Transverse colon (tissue), 4 donors: ENCODE results near the gene TRABD. TPM values are rescaled to one million over a fixed set of nuclear protein-coding genes. Genes with fewer than 3 reads are reported as not detected.
A peak's percentile ranks its signal among the peaks of the same experiment; 100 is the strongest.

Experiments
- DNase-seq: peaks from one replicate; pipeline ENCODE4 v3.0.0-alpha.2; 2019
- H3K27ac ChIP-seq, 4 donors: fragments of 200-600 bp; sonication (generic); 2 replicates each; pipeline ENCODE4 v1.5.1; 2016 to 2018; ENCODE audit warnings: inconsistent platforms in 4 of 4
- H3K27me3 ChIP-seq: fragments of 200-600 bp; sonication (generic); 2 replicates; pipeline ENCODE4 v1.5.1; 2017; ENCODE audit warnings: inconsistent platforms
- H3K36me3 ChIP-seq, 4 donors: fragments of 200-600 bp; sonication (generic); 2 replicates each; pipeline ENCODE4 v1.5.1; 2017 to 2019; ENCODE audit warnings: inconsistent platforms in 4 of 4
- H3K4me1 ChIP-seq, 4 donors: fragments of 200-600 bp; sonication (generic); 2 replicates each; pipeline ENCODE4 v1.5.1; 2017 to 2020; ENCODE audit warnings: inconsistent platforms in 4 of 4
- H3K4me3 ChIP-seq, 4 donors: fragments of 200-600 bp; sonication (generic); 1 replicate in 1 of 4; 2 replicates in 3 of 4; pipeline versions ENCODE4 v1.5.1 to v1.6.1; 2017 to 2019; ENCODE audit warnings: inconsistent platforms in 4 of 4
- H3K9me3 ChIP-seq, 2 donors: fragments of 200-600 bp; sonication (generic); 2 replicates each; pipeline ENCODE4 v1.5.1; 2017 to 2019; ENCODE audit warnings: inconsistent platforms in 2 of 2
- CTCF ChIP-seq, 5 experiments: fragments of 200-600 bp in 3 of 5; fragments of 450-650 bp in 2 of 5; sonication (generic) in 3 of 5; IDR thresholded peaks; 1 replicate in 2 of 5; 2 replicates in 3 of 5; pipeline ENCODE4 v1.5.1; 2016 to 2017; ENCODE audit warnings: antibody characterized with exemption in 5 of 5, inconsistent platforms in 3 of 5, mild to moderate bottlenecking in 2 of 5, moderate library complexity in 1 of 5
- EP300 ChIP-seq: sonication (generic); formaldehyde crosslinking; IDR thresholded peaks from one replicate; pipeline ENCODE4 v1.6.1; 2017; ENCODE audit warnings: antibody characterized with exemption, low read depth
- POLR2A ChIP-seq: fragments of 450-650 bp; IDR thresholded peaks from one replicate; pipeline ENCODE4 v1.6.1; 2016; ENCODE audit warnings: antibody characterized with exemption, mild to moderate bottlenecking, moderate library complexity
- POLR2AphosphoS5 ChIP-seq, 3 donors: sonication (generic); formaldehyde crosslinking; IDR thresholded peaks; one replicate each; pipeline ENCODE4 v1.6.1; 2016; ENCODE audit warnings: antibody characterized with exemption in 3 of 3
- WGBS, 2 donors: methylation state at CpG; one replicate each; pipeline ENCODE4 v1.1.5; 2018; ENCODE audit warnings: low coverage in 1 of 2; 5-methylcytosine and 5-hydroxymethylcytosine counted together
- in situ Hi-C, 4 donors: fragments of 200-750 bp; cut with MboI; loops; one replicate each; pipeline versions ENCODE4 v1.15.0 to v1.15.1; 2017; ENCODE audit warnings: low sequenced_read_pairs in 3 of 4, low pct_ligation_motif_present in 1 of 4, low pct_unique_long_range_greater_than_20kb in 1 of 4
- intact Hi-C: fragments of 100-400 bp; cut with DNase I; formaldehyde crosslinking; loops from one replicate; pipeline ENCODE4 v1.15.1; 2023; ENCODE audit warnings: low total_unique reads
- total RNA-seq, 4 donors: library from RNA; depleted of rRNA; stranded (reverse); fragments of >200 nt; gene quantifications; one replicate each; pipeline ENCODE4 v1.1.0, GENCODE V29; 2016

The TRABD gene
- total RNA-seq, 4 donors from 2014 or later, result 40.6 to 109 (median 69.4) TPM

DNA sequence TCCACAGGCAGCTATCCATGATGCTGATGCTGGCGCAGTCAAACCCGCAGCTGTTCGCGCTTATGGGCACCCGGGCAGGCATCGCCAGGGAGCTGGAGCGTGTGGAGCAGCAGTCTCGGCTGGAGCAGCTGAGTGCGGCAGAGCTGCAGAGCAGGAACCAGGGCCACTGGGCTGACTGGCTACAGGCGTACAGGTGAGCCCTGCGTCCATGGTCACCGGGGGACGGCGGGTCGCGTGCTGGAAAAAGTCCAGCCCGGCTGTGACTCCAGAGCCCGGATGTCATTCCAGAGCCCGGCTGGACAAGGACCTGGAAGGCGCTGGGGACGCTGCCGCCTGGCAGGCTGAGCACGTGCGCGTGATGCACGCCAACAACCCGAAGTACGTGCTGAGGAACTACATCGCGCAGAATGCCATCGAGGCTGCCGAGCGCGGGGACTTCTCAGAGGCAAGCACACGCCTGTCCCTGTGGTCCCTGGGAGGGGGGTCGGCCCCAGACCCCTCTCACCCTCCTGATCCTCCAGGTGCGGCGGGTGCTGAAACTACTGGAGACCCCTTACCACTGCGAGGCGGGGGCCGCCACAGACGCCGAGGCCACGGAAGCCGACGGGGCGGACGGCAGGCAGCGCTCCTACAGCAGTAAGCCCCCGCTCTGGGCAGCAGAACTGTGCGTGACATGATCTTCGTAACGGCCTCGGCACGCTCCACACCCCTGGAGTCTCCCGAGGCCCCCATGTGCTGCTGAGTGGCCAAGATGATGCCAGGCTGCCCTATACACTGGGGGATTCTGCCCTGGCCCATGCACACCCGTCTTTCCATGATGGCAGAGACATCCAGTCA is 31.2 kb downstream of the TRABD start:
- intact Hi-C loops (no loop called here), in situ Hi-C loops (loop anchor here in 1 of 4 donors (10.0 kb wide), 1 partner anchor 72 kb away; no protein-coding TSS in a partner anchor)
- H3K9me3 ChIP-seq, result no peaks in the 10 kb centered on the region
- no peak for DNase-seq
- TF ChIP-seq POLR2A (no peak), POLR2AphosphoS5 (IDR thresholded peaks at IDR 0.05) (no peak), CTCF (IDR thresholded peaks at IDR 0.05) (no peak), EP300 (no peak)
- WGBS, 2 donors, result 95% methylated on average over 57 of the region's 57 CpGs; no CpG with 5 or more reads in 1 of the 2 donors
- no peak overlapping the region for H3K27ac ChIP-seq
- H3K4me3 ChIP-seq, result no peak overlapping the region
- peaks cover 0 to 44% (median 18%) of the 10 kb centered on the region in 4 donors for H3K36me3 ChIP-seq
- peaks cover 0 to 8% (median 2%) of the 10 kb centered on the region in 4 donors for H3K4me1 ChIP-seq
- no peaks in the 10 kb centered on the region for H3K27me3 ChIP-seq

DNA sequence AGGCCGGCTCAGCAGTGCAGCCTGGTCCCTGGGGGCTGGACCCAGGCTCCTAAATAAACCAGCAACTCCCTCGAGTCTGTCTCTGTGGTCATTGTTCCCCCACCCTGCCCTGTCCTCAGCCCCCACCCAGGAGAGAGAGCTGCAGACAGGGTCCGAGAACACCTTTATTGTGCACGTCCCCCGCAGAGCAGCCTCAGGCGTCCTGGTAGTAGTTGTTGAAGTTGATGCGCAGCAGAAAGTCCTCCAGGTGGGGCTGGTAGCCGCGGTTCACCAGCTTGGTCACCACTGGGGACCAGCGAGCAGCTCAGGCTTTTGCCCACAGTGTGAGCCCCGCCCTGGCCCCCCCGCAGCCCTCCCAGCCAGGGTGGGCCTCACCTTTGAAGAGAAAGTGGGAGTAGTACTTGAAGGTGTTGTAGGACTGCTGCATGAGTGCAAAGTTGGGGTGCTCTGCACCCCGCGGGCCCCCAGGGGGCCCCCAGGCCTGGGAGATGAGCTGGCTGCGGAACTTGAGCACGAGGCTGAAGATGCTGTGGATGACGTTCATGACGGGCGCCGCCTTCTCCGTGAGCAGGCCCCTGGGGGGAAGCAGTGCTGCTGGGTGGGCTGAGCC is 31.9 kb downstream of the TRABD start:
- H3K4me3 ChIP-seq, result no peak overlapping the region
- 90% methylated on average over 19 of the region's 21 CpGs; no CpG with 5 or more reads in 1 of the 2 donors for WGBS, 2 donors
- in situ Hi-C loops, result loop anchor here in 1 of 4 donors (10.0 kb wide), 1 partner anchor 73 kb away; no protein-coding TSS in a partner anchor
- H3K9me3 ChIP-seq, result no peaks in the 10 kb centered on the region
- TF ChIP-seq POLR2AphosphoS5 (IDR thresholded peaks at IDR 0.05), result no peak
- TF ChIP-seq EP300, result no peak
- TF ChIP-seq POLR2A, result no peak
- no peak for TF ChIP-seq CTCF (IDR thresholded peaks at IDR 0.05)
- H3K36me3 ChIP-seq, result peaks cover 0 to 48% (median 21%) of the 10 kb centered on the region in 4 donors
- intact Hi-C loops, result no loop called here
- H3K27me3 ChIP-seq, result no peaks in the 10 kb centered on the region
- peaks cover 0 to 8% (median 2%) of the 10 kb centered on the region in 4 donors for H3K4me1 ChIP-seq
- no peak overlapping the region for H3K27ac ChIP-seq
- DNase-seq, result no peak

DNA sequence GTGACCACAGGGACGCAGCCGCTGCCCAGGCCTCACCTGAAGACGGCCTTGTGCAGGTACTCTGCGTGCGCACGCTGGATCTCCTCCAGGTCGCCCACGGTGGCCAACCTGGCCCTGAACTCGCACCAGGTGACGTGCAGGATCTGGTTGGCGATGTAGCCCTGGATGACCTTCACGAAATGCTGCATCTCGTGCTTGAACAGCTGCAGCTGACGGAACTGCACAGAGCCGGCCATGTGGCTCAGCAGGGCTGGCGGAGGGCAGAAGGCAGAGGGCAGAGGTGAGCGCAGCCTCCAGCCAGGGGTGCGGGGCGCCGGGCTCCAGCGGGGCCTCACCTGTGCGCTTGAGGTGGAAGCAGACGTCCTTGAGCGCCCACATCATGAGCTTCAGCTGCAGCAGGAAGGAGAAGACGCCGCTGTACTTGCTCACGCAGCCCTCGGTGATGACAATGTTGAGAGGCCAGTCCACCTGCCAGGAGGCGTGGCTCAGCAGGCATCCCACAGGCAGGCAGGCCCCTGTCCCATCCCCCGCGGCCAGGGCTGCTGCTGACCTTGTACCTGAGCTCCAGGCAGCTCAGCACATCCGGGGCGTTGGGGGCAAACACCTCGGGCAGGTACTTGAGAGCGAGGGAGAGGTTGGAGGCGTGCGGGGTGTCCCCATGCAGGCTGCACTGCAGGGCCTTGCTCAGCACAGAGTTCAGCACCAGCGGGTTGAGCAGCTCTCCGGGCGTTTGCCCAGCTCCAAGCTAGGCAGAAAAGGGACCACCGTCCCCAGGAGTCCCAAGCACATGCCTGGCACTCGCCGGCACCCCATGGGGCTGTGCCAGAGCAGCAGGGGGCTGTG is 32.7 kb downstream of the TRABD start:
- no peak for TF ChIP-seq EP300
- TF ChIP-seq POLR2AphosphoS5 (IDR thresholded peaks at IDR 0.05), result peak in 2 of 3 donors; percentile 11 to 19
- no peak for TF ChIP-seq CTCF (IDR thresholded peaks at IDR 0.05)
- no peak for DNase-seq
- 83 to 95% methylated on average over 4 to 37 of the region's 43 CpGs for WGBS, 2 donors
- intact Hi-C loops, result no loop called here
- Histone ChIP-seq H3K4me1 (peaks cover 0 to 8% (median 2%) of the 10 kb centered on the region in 4 donors), H3K27ac (no peak overlapping the region), H3K36me3 (peaks cover 0 to 48% (median 25%) of the 10 kb centered on the region in 4 donors), H3K4me3 (no peak overlapping the region), H3K9me3 (no peaks in the 10 kb centered on the region), H3K27me3 (no peaks in the 10 kb centered on the region)
- in situ Hi-C loops, result loop anchor here in 1 of 4 donors (10.0 kb wide), 1 partner anchor 74 kb away; no protein-coding TSS in a partner anchor
